Ovary (tissue), 3 donors: ENCODE data around the gene RNASE12.

ENCODE experiments used
- CTCF ChIP-seq, 3 donors: fragments of 450-650 bp in 2 of 3; fragments of 200-600 bp in 1 of 3; IDR thresholded peaks; one replicate each; pipeline versions ENCODE4 v1.5.1 to v1.8.0; 2016 to 2022; ENCODE audit warnings: antibody characterized with exemption in 3 of 3, mild to moderate bottlenecking in 1 of 3
- EP300 ChIP-seq: sonication (generic); formaldehyde crosslinking; IDR thresholded peaks from one replicate; pipeline ENCODE4 v1.6.1; 2017; ENCODE audit warnings: antibody characterized with exemption
- donor health status: DM: no; HTN: no; CAD: no.

- TF ChIP-seq EP300 (no peak), CTCF (IDR thresholded peaks at IDR 0.05) (no peak)
Observed at GRCh38 chr14:20583142-20583541, 8.0 kb downstream of the RNASE12 start.
